A549 (cell line): Measurements from ENCODE around the gene RBM4B.

Source experiments
- CTCF ChIP-seq: fragments of >200 bp; sonication (Bioruptor Twin); formaldehyde crosslinking; IDR thresholded peaks from 3 replicates; pipeline ENCODE4 v1.5.1; 2016
- ELK1 ChIP-seq: fragments of 150-350 bp; IDR thresholded peaks from 2 replicates; pipeline ENCODE4 v1.6.1; 2014; ENCODE audit warnings: low read depth, mild to moderate bottlenecking, low read length
- EP300 ChIP-seq, 2 experiments: fragments of >200 bp; sonication (Bioruptor Twin); formaldehyde crosslinking; IDR thresholded peaks; 2 replicates in 1 of 2; 3 replicates in 1 of 2; pipeline ENCODE4 v1.6.1; 2016 to 2017
- HDAC2 ChIP-seq: fragments of 200-600 bp; sonication (generic); IDR thresholded peaks from 2 replicates; pipeline ENCODE4 v1.6.1; 2016
- USF2 ChIP-seq: fragments of 450-650 bp; IDR thresholded peaks from 2 replicates; pipeline ENCODE4 v1.6.1; 2014; ENCODE audit warnings: antibody characterized with exemption
- ZC3H11A ChIP-seq: fragments of 450-650 bp; IDR thresholded peaks from 2 replicates; pipeline ENCODE4 v1.6.1; 2014; ENCODE audit warnings: antibody characterized with exemption, mild to moderate bottlenecking
- TF ChIP-seq, protein P1 (sequence below): fragments of 250-450 bp; sonication (Bioruptor Pico); IDR thresholded peaks from 2 replicates; pipeline ENCODE4 v1.5.0; 2021; ENCODE audit warnings: mild to moderate bottlenecking, moderate library complexity, borderline replicate concordance

- TF ChIP-seq CTCF, result no peak
- TF ChIP-seq USF2, result no peak
- TF ChIP-seq EP300 (IDR thresholded peaks at IDR 0.05), result no peak
- TF ChIP-seq, protein P1, sequence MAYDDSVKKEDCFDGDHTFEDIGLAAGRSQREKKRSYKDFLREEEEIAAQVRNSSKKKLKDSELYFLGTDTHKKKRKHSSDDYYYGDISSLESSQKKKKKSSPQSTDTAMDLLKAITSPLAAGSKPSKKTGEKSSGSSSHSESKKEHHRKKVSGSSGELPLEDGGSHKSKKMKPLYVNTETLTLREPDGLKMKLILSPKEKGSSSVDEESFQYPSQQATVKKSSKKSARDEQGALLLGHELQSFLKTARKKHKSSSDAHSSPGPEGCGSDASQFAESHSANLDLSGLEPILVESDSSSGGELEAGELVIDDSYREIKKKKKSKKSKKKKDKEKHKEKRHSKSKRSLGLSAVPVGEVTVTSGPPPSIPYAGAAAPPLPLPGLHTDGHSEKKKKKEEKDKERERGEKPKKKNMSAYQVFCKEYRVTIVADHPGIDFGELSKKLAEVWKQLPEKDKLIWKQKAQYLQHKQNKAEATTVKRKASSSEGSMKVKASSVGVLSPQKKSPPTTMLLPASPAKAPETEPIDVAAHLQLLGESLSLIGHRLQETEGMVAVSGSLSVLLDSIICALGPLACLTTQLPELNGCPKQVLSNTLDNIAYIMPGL (CRISPR knock-in tag), result no peak
- no peak for TF ChIP-seq ELK1
- no peak for TF ChIP-seq ZC3H11A
- TF ChIP-seq HDAC2, result no peak
These were observed 43.3 kb upstream of the RBM4B start for GRCh38 chr11:66720899-66721470.
